Activated CD4-positive, alpha-beta T cell treated with anti-CD3 and anti-CD28 coated beads, Interleukin-2, amount 50 U/mL, for 16 hours (primary cell): ENCODE data around the gene IRF2BP2.

Source experiments
- DNase-seq: peaks from one replicate; pipeline ENCODE4 v3.0.0-alpha.2; 2020

IRF2BP2 gene

GRCh38 chr1:234611847-234612351 is 1.9 kb upstream of the IRF2BP2 start:
- no peak for DNase-seq

- DNase-seq, result peak; percentile 88
Measured at GRCh38 chr1:234611225-234611846, 1.4 kb upstream of the IRF2BP2 start.

- DNase-seq, result peak; percentile 95
Measured at GRCh38 chr1:234610666-234611224, 767 bp upstream of the IRF2BP2 start.

- DNase-seq, result no peak
Measured at GRCh38 chr1:234609691-234610042, 311 bp downstream of the IRF2BP2 start.

- DNase-seq, result peak; percentile 72
Measured at GRCh38 chr1:234608911-234609690, 877 bp downstream of the IRF2BP2 start.

- DNase-seq, result peak; percentile 93
Measured at GRCh38 chr1:234608025-234608910, 1.7 kb downstream of the IRF2BP2 start.

- peak; percentile 44 for DNase-seq
Measured at GRCh38 chr1:234607109-234608024, 2.6 kb downstream of the IRF2BP2 start.

- no peak for DNase-seq
Measured at GRCh38 chr1:234606784-234607108, 3.2 kb downstream of the IRF2BP2 start.

GRCh38 chr1:234605983-234606783 is 3.8 kb downstream of the IRF2BP2 start:
- DNase-seq, result peak; percentile 64

GRCh38 chr1:234605399-234605982 is 4.5 kb downstream of the IRF2BP2 start:
- no peak for DNase-seq

- DNase-seq, result no peak
Measured at GRCh38 chr1:234604495-234605398, 5.2 kb downstream of the IRF2BP2 start.

GRCh38 chr1:234603221-234604204 is 6.5 kb downstream of the IRF2BP2 start:
- no peak for DNase-seq

- DNase-seq, result peak; percentile 65
Measured at GRCh38 chr1:234602334-234603220, 7.4 kb downstream of the IRF2BP2 start.

GRCh38 chr1:234601301-234602017 is 8.5 kb downstream of the IRF2BP2 start:
- peak; percentile 70 for DNase-seq

GRCh38 chr1:234600418-234601281 is 9.3 kb downstream of the IRF2BP2 start:
- DNase-seq, result peak; percentile 60
